GM12892 (cell line): ENCODE measurements around the gene S100A12.

Source experiments
- POLR2A ChIP-seq: IDR thresholded peaks from 2 replicates; pipeline ENCODE4 v1.6.1; 2011; ENCODE audit warnings: low read depth, low read length, control low read depth
- POLR2AphosphoS5 ChIP-seq: IDR thresholded peaks from 2 replicates; pipeline ENCODE4 v1.6.1; 2011; ENCODE audit warnings: low read depth, low read length, control low read depth
- TAF1 ChIP-seq: IDR thresholded peaks from 2 replicates; pipeline ENCODE4 v1.6.1; 2011; ENCODE audit warnings: low read depth, mild to moderate bottlenecking, control low read depth, low read length, borderline replicate concordance

DNA sequence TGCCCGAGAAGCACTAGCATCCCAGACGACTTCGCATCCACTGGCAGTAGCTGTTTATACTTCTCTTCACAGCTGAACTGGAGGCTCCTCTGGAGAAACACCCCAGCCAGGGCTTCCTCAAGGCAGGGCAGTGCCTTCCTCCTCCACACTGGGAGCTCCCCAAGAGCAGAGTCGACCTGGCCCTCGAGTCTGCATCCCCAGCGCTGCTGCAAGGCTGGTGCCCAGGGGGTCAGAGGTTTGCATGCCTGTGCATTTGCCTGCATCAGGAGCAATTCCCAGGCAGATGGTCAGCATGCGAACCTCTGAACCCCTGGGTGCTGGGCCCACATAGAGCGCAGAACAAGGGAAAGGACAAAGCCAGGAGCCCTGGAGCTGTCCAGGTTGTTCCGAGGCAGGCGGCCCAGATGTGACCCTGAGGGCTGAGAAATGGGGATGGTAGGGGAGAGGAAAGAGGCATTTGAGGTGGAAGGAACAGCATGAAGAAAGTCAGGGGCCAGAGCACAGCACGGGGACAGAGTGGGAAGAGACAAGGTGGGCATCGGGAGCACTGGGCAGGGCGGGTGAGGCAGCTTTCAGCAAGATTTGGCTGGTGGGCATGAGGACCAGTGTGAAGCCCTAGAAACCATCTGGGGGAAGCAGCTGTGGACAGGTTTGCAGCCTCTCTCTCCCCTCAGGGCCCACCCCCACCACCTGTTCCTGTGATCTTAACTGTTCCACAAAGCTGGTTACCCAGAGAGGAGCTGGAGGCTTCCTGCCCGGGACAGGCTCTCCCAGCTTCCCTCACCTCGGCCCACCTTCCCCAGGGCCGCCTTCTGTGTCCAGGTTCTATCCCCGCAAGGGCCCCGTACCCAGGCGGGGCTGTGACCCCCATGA, 21.9 kb upstream of the S100A12 start:
- TF ChIP-seq POLR2AphosphoS5 = no peak
- no peak for TF ChIP-seq POLR2A
- TF ChIP-seq TAF1 = no peak
